ENCODE results near the gene FAXC. TPM values are rescaled to one million over a fixed set of nuclear protein-coding genes. Genes with fewer than 3 reads are reported as not detected.

FAXC gene
- total and polyA plus RNA-seq, 2 of the 13 experiments (the other 11 are each of a cell fraction or from before 2014, with no cell fraction given): 0.11 to 0.63 TPM

GRCh38 chr6:99254616-99255550 is 94.6 kb downstream of the FAXC start:
- POLR2A ChIA-PET: no interaction called here
- no peak for ATAC-seq
- H3K79me2 ChIP-seq (ENCODE audit: insufficient read depth, low read length): no peaks in the 10 kb centered on the region
- CTCF ChIA-PET (ENCODE audit: low intra/inter-chr PET ratio, low total read pairs): no interaction called here
- H3K4me3 ChIP-seq (replicated peaks in 1 of 3; ENCODE audit: insufficient read depth in 1 of 3, low read depth in 2 of 3, low read length in 3 of 3): no peak overlapping the region
- DNase-seq (ENCODE audit: low spot score): no peak
- FAIRE-seq: no peak
- H3K9me3 ChIP-seq (ENCODE audit: low read length): no peaks in the 10 kb centered on the region
- no peaks in the 10 kb centered on the region for H3K36me3 ChIP-seq (replicated peaks in 1 of 2; ENCODE audit: control insufficient read depth in 1 of 2, insufficient read depth in 2 of 2, low read length in 2 of 2)
- TF ChIP-seq SKI (IDR thresholded peaks at IDR 0.05; ENCODE audit: partially characterized antibody) (no peak), ZNF703 (CRISPR knock-in tag; IDR thresholded peaks at IDR 0.05; ENCODE audit: borderline replicate concordance) (no peak), ZNF552 (CRISPR knock-in tag; IDR thresholded peaks at IDR 0.05; ENCODE audit: borderline replicate concordance) (no peak), TOPORS (CRISPR knock-in tag; IDR thresholded peaks at IDR 0.05) (no peak), JUNB (CRISPR knock-in tag; IDR thresholded peaks at IDR 0.05; ENCODE audit: borderline replicate concordance) (no peak), LRRFIP1 (CRISPR knock-in tag; conservative IDR thresholded peaks at IDR 0.05) (no peak), ZNF543 (CRISPR knock-in tag; IDR thresholded peaks at IDR 0.05) (no peak), ZNF207 (IDR thresholded peaks at IDR 0.05; ENCODE audit: borderline replicate concordance) (no peak), KDM6A (CRISPR knock-in tag; IDR thresholded peaks at IDR 0.05; ENCODE audit: low read depth) (no peak)
- TF ChIP-seq, protein P1, sequence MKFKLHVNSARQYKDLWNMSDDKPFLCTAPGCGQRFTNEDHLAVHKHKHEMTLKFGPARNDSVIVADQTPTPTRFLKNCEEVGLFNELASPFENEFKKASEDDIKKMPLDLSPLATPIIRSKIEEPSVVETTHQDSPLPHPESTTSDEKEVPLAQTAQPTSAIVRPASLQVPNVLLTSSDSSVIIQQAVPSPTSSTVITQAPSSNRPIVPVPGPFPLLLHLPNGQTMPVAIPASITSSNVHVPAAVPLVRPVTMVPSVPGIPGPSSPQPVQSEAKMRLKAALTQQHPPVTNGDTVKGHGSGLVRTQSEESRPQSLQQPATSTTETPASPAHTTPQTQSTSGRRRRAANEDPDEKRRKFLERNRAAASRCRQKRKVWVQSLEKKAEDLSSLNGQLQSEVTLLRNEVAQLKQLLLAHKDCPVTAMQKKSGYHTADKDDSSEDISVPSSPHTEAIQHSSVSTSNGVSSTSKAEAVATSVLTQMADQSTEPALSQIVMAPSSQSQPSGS (CRISPR knock-in tag; IDR thresholded peaks at IDR 0.05): no peak
- TF ChIP-seq, protein P2, sequence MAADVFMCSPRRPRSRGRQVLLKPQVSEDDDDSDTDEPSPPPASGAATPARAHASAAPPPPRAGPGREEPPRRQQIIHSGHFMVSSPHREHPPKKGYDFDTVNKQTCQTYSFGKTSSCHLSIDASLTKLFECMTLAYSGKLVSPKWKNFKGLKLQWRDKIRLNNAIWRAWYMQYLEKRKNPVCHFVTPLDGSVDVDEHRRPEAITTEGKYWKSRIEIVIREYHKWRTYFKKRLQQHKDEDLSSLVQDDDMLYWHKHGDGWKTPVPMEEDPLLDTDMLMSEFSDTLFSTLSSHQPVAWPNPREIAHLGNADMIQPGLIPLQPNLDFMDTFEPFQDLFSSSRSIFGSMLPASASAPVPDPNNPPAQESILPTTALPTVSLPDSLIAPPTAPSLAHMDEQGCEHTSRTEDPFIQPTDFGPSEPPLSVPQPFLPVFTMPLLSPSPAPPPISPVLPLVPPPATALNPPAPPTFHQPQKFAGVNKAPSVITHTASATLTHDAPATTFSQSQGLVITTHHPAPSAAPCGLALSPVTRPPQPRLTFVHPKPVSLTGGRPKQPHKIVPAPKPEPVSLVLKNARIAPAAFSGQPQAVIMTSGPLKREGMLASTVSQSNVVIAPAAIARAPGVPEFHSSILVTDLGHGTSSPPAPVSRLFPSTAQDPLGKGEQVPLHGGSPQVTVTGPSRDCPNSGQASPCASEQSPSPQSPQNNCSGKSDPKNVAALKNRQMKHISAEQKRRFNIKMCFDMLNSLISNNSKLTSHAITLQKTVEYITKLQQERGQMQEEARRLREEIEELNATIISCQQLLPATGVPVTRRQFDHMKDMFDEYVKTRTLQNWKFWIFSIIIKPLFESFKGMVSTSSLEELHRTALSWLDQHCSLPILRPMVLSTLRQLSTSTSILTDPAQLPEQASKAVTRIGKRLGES (CRISPR knock-in tag; IDR thresholded peaks at IDR 0.05; ENCODE audit: borderline replicate concordance): no peak
- BruUV-seq (replicated peaks): no TSS peak
- H3K4me1 ChIP-seq (ENCODE audit: insufficient read depth, low read length): no peaks in the 10 kb centered on the region
- H3K9ac ChIP-seq (ENCODE audit: insufficient read depth, low read depth, low read length): no peak overlapping the region
- no peaks in the 10 kb centered on the region for H4K20me1 ChIP-seq (ENCODE audit: insufficient read depth, low read length)
- WGBS (ENCODE audit: low lambda C conversion rate): 30% methylated on average over 18 of the region's 20 CpGs
- no peak overlapping the region for H3K4me2 ChIP-seq (ENCODE audit: low read depth, low read length)
- H3K27me3 ChIP-seq (ENCODE audit: control insufficient read depth in 1 of 2, insufficient read depth in 2 of 2, low read length in 2 of 2): peaks cover 1 to 38% of the 10 kb centered on the region in 2 experiments
- in situ Hi-C loops (cut with HindIII; ENCODE audit: extremely low pct_ligation_motif_present, low pct_unique_long_range_greater_than_20kb): no loop called here
- no peak overlapping the region for H2AFZ ChIP-seq (ENCODE audit: low read length)
- intact Hi-C loops (cut with micrococcal nuclease; ENCODE audit: unreplicated experiment): no loop called here
- no peak overlapping the region for H3K27ac ChIP-seq (ENCODE audit: extremely low read length, insufficient read depth, low read length)
